Keratinocyte (primary cell): ENCODE data around the gene PEAR1.

ENCODE experiments used
- CTCF ChIP-seq, 3 experiments: IDR thresholded peaks in 1 of 3; conservative IDR thresholded peaks in 1 of 3; optimal IDR thresholded peaks in 1 of 3; 2 replicates in 2 of 3; 3 replicates in 1 of 3; pipeline versions ENCODE3 to v1.5.1; 2011; ENCODE audit warnings: low read length in 3 of 3, mild to moderate bottlenecking in 3 of 3, moderate library complexity in 2 of 3, control low read depth in 1 of 3, inconsistent platforms in 1 of 3; ENCODE audit not compliant: insufficient read depth in 2 of 3; ENCODE audit errors: extremely low read depth in 1 of 3
- EZH2 ChIP-seq: IDR thresholded peaks from one replicate; pipeline ENCODE4 v1.6.1; 2012; ENCODE audit warnings: inconsistent platforms, mild to moderate bottlenecking, low read length, moderate library complexity

GRCh38 chr1:156914440-156914856 lies 20.9 kb downstream of the PEAR1 start:
- TF ChIP-seq CTCF (optimal IDR thresholded peaks at IDR 0.05 in 1 of 3, IDR thresholded peaks at IDR 0.05 in 1 of 3, conservative IDR thresholded peaks at IDR 0.05 in 1 of 3; ENCODE audit: extremely low read depth in 1 of 3, insufficient read depth in 2 of 3, low read length in 3 of 3), result no peak
- no peak for TF ChIP-seq EZH2
